Liver (tissue), 9 donors: Measurements from ENCODE around the gene CIB4. TPM values are rescaled to one million over a fixed set of nuclear protein-coding genes. Genes with fewer than 3 reads are reported as not detected.

ENCODE experiments used
- DNase-seq: peaks from one replicate; pipeline ENCODE4 v3.0.0-alpha.2; 2017; ENCODE audit warnings: low spot score
- H3K27ac ChIP-seq, 2 donors: one replicate each; pipeline ENCODE4 v1.7.0; 2013; ENCODE audit warnings: inconsistent platforms in 2 of 2, low read length in 2 of 2, control low read depth in 1 of 2, low read depth in 1 of 2, mild to moderate bottlenecking in 1 of 2
- H3K27me3 ChIP-seq, 4 donors: one replicate each; pipeline versions ENCODE4 v1.6.1 to v1.7.0; 2013; ENCODE audit warnings: low read length in 3 of 4, inconsistent platforms in 1 of 4, mild to moderate bottlenecking in 1 of 4, moderate library complexity in 1 of 4; ENCODE audit not compliant: control insufficient read depth in 4 of 4, insufficient read depth in 4 of 4
- H3K36me3 ChIP-seq, 4 donors: one replicate each; pipeline versions ENCODE4 v1.6.1 to v1.7.0; 2013; ENCODE audit warnings: low read length in 3 of 4, mild to moderate bottlenecking in 3 of 4, low read depth in 1 of 4, moderate library complexity in 1 of 4; ENCODE audit not compliant: control insufficient read depth in 4 of 4, insufficient read depth in 3 of 4
- H3K4me1 ChIP-seq, 4 donors: one replicate each; pipeline versions ENCODE4 v1.6.1 to v1.7.0; 2013; ENCODE audit warnings: low read length in 3 of 4, mild to moderate bottlenecking in 3 of 4, moderate library complexity in 1 of 4; ENCODE audit not compliant: control insufficient read depth in 4 of 4, insufficient read depth in 4 of 4
- H3K4me3 ChIP-seq, 3 donors: one replicate each; pipeline versions ENCODE4 v1.6.1 to v1.7.0; 2013; ENCODE audit warnings: low read length in 3 of 3, control low read depth in 1 of 3, low read depth in 1 of 3, mild to moderate bottlenecking in 1 of 3
- H3K9ac ChIP-seq, 2 donors: one replicate each; pipeline ENCODE4 v1.7.0; 2013; ENCODE audit warnings: low read length in 2 of 2, mild to moderate bottlenecking in 2 of 2, moderate library complexity in 2 of 2, control low read depth in 1 of 2, low read depth in 1 of 2
- H3K9me3 ChIP-seq, 4 donors: one replicate each; pipeline versions ENCODE4 v1.6.1 to v1.7.0; 2013; ENCODE audit warnings: low read length in 3 of 4; ENCODE audit not compliant: control insufficient read depth in 4 of 4
- FOXA1 ChIP-seq: IDR thresholded peaks from 2 replicates; pipeline ENCODE4 v1.6.1; 2016; ENCODE audit warnings: antibody characterized with exemption
- FOXA2 ChIP-seq: IDR thresholded peaks from 2 replicates; pipeline ENCODE4 v1.6.1; 2016; ENCODE audit warnings: antibody characterized with exemption
- GABPA ChIP-seq, 2 donors: IDR thresholded peaks in 1 of 2; conservative IDR thresholded peaks in 1 of 2; 2 replicates each; pipeline ENCODE4 v1.6.1; 2016; ENCODE audit warnings: antibody characterized with exemption in 2 of 2, mild to moderate bottlenecking in 1 of 2, moderate library complexity in 1 of 2
- HNF4A ChIP-seq, 2 donors: conservative IDR thresholded peaks; 2 replicates each; pipeline ENCODE4 v1.6.1; 2016; ENCODE audit warnings: antibody characterized with exemption in 2 of 2, mild to moderate bottlenecking in 2 of 2
- JUND ChIP-seq, 2 donors: IDR thresholded peaks; 2 replicates each; pipeline ENCODE4 v1.6.1; 2016; ENCODE audit warnings: antibody characterized with exemption in 2 of 2
- NR2F2 ChIP-seq: IDR thresholded peaks from 2 replicates; pipeline ENCODE4 v1.6.1; 2016; ENCODE audit warnings: antibody characterized with exemption
- RXRA ChIP-seq, 2 donors: IDR thresholded peaks; 2 replicates each; pipeline ENCODE4 v1.6.1; 2017 to 2018; ENCODE audit warnings: antibody characterized with exemption in 2 of 2, mild to moderate bottlenecking in 1 of 2
- YY1 ChIP-seq: IDR thresholded peaks from 2 replicates; pipeline ENCODE4 v1.6.1; 2016; ENCODE audit warnings: antibody characterized with exemption, mild to moderate bottlenecking
- WGBS: extraction: QIAGEN DNeasy Blood & Tissue Kit; methylation state at CpG from one replicate; pipeline ENCODE4 v1.1.7; 2013; 5-methylcytosine and 5-hydroxymethylcytosine counted together
- polyA plus RNA-seq, 2 donors: library from polyadenylated mRNA; stranded (reverse) in 1 of 2; unstranded in 1 of 2; fragments of 200-250 nt in 1 of 2; fragments of >200 nt in 1 of 2; fragmentation: Nextera tagmentation in 1 of 2; extraction: Ambion mirVana in 1 of 2; gene quantifications; one replicate each; pipeline versions ENCODE4 v1.2.1 to v1.2.3, GENCODE V29; 2013 to 2015
- total RNA-seq, 2 donors: library from RNA; depleted of rRNA; stranded (reverse); fragments of >200 nt; gene quantifications; one replicate each; pipeline ENCODE4 v1.2.3, GENCODE V29; 2014
- TF ChIP-seq, protein P1 (sequence below): IDR thresholded peaks from 2 replicates; pipeline ENCODE4 v1.6.1; 2016; ENCODE audit warnings: antibody characterized with exemption
- TF ChIP-seq, protein P2 (sequence below): IDR thresholded peaks from 2 replicates; pipeline ENCODE4 v1.6.1; 2016; ENCODE audit warnings: antibody characterized with exemption
- TF ChIP-seq, protein P3 (sequence below): IDR thresholded peaks from 2 replicates; pipeline ENCODE4 v1.6.1; 2016; ENCODE audit warnings: antibody characterized with exemption
- TF ChIP-seq, protein P4 (sequence below): fragments of 150-350 bp; IDR thresholded peaks from 2 replicates; pipeline ENCODE4 v1.5.1; 2017; ENCODE audit warnings: improper control_type of control experiment, low read depth, low read length; ENCODE audit not compliant: missing input control
- donor health status: healthy.
- donor health status: healthy.
- donor health status: healthy.
- donor health status: healthy.
- donor health status: healthy.

Gene CIB4
- total and polyA plus RNA-seq, 4 donors: not detected

DNA sequence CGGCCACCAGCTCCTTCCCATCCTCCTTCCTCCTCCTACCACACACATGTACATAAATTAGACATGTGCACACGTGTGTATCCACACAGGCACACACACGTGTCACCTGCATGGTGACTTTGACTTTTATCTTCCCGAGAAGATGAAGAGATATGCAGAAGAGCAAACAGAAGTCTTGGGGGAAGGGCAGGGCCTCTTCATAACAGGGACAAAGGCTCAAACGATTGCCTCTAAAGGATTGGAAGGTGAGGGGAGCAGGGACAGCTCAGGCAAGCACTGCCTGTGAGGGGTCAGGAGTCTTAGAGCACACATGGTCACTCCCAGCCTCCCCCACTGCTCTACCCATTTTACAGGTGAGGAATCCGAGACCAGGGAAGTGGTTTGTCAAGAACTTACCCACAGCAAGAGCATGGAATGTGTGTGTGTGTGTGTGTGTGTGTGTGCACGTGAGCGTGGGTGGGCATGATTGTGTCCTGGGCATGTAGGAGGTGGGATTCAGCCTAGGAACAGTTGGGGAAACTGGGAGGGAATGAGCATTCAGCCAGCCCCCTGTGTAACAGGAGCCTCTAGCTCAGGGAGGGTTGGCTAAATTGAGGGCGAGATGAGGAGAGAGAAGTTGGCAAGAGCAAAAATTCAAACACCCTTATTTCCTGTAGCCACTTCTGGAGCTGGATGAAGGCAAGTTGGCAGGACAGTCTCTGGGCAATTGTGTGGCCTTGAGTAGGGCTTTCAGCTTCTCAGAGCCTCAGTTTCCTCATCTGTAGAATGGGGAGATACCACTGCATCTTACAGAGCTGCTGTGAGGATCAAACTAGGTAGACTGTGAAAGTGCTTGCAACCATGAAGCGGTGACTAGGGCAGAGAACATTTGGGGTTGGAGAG, 24.2 kb downstream of the CIB4 start:
- no peak overlapping the region for H3K27ac ChIP-seq
- no peaks in the 10 kb centered on the region for H3K4me1 ChIP-seq
- H3K4me3 ChIP-seq: no peak overlapping the region
- 76% methylated on average over 10 of the region's 10 CpGs for WGBS
- no peaks in the 10 kb centered on the region for H3K36me3 ChIP-seq
- DNase-seq: peak; percentile 19
- H3K27me3 ChIP-seq: peaks cover 0 to 7% (median 3%) of the 10 kb centered on the region in 4 donors
- no peaks in the 10 kb centered on the region for H3K9me3 ChIP-seq
- H3K9ac ChIP-seq: no peak overlapping the region
- TF ChIP-seq FOXA1: no peak
- no peak for TF ChIP-seq NR2F2
- TF ChIP-seq, protein P1, sequence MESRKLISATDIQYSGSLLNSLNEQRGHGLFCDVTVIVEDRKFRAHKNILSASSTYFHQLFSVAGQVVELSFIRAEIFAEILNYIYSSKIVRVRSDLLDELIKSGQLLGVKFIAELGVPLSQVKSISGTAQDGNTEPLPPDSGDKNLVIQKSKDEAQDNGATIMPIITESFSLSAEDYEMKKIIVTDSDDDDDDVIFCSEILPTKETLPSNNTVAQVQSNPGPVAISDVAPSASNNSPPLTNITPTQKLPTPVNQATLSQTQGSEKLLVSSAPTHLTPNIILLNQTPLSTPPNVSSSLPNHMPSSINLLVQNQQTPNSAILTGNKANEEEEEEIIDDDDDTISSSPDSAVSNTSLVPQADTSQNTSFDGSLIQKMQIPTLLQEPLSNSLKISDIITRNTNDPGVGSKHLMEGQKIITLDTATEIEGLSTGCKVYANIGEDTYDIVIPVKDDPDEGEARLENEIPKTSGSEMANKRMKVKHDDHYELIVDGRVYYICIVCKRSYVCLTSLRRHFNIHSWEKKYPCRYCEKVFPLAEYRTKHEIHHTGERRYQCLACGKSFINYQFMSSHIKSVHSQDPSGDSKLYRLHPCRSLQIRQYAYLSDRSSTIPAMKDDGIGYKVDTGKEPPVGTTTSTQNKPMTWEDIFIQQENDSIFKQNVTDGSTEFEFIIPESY: no peak

DNA sequence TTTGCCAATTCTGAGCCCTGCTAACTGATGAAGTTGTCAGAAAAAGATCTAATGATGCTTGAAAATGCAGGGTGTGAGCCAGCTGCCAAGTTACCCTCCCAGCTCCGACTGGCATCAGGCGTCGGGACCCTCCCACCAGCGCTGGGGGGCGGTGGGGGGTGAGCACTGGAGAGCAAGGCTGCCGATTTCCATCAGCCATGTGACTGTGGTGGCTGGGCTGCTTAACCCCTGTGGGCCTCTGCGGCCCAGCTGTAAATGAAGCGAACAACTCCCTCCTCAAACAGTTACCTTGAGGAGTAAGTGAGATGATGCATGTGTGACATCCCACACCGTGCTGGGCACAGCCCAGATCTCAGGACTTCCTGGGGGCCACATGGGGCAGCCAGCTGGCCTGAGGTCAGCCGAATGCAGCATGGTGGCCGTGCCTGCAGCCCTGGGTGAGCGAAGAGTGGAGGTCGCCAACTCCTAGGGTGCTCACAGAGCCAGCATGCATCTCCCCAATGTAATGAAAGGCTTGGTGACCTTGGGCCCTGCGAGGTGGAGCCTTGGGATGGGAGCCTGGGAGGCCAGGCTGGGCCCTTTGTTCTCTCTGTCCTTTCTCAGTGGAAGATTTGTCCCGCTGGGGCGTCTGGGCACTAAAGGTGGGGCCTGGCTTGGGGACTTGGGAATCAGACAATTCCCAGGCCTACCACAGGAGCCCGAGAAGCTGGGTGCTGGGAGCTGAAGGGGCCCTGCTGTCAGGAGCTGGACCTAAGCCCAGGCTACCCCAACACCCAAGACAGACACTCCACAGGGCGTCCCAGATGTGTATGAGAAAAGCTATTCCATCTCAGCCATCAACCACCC, 25.1 kb downstream of the CIB4 start:
- TF ChIP-seq FOXA2 (no peak), YY1 (no peak), HNF4A (conservative IDR thresholded peaks at IDR 0.05) (no peak), JUND (IDR thresholded peaks at IDR 0.05) (no peak), GABPA (IDR thresholded peaks at IDR 0.05 in 1 of 2, conservative IDR thresholded peaks at IDR 0.05 in 1 of 2) (no peak)
- TF ChIP-seq, protein P2, sequence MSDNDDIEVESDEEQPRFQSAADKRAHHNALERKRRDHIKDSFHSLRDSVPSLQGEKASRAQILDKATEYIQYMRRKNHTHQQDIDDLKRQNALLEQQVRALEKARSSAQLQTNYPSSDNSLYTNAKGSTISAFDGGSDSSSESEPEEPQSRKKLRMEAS: no peak
- TF ChIP-seq, protein P3, sequence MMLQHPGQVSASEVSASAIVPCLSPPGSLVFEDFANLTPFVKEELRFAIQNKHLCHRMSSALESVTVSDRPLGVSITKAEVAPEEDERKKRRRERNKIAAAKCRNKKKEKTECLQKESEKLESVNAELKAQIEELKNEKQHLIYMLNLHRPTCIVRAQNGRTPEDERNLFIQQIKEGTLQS: no peak
- Histone ChIP-seq H3K4me1 (peaks cover 0 to under 1% (median 0%) of the 10 kb centered on the region in 4 donors), H3K9me3 (no peaks in the 10 kb centered on the region), H3K9ac (no peak overlapping the region), H3K27ac (no peak overlapping the region), H3K36me3 (no peaks in the 10 kb centered on the region), H3K4me3 (no peak overlapping the region), H3K27me3 (peaks cover 0 to 7% (median 3%) of the 10 kb centered on the region in 4 donors)
- peak; percentile 21 for DNase-seq
- 77% methylated on average over 18 of the region's 18 CpGs for WGBS

DNA sequence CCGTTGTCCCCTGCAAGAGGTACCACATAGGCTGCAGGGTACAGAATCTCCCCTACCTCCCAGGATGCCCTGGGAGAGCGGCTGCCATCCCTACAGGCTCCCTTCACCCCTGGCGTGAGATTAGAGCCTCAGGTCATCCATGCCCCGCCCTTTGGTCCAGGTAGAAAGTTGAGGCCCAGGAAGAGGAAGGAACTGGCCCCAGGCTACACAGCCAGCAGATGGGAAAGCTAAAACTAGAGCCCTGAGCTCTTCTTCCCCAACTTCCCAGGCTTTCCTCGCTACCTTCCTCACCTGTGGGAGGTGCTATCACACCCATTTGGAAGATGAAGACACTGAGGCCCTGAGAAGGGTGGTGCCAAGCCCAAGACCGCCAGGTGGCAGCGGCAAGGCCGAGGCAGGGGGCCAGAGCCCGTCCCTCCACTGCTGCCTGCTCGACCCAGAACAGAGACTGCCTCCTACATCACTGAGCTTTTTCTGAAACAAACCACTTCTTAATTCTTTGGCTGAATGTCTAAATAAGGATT, 25.8 kb downstream of the CIB4 start:
- Histone ChIP-seq H3K27ac (no peak overlapping the region), H3K36me3 (no peaks in the 10 kb centered on the region), H3K9ac (no peak overlapping the region), H3K4me3 (no peak overlapping the region), H3K27me3 (peaks cover 0 to 7% (median 3%) of the 10 kb centered on the region in 4 donors), H3K9me3 (no peaks in the 10 kb centered on the region), H3K4me1 (peaks cover 0 to 2% (median under 1%) of the 10 kb centered on the region in 4 donors)
- TF ChIP-seq, protein P4, sequence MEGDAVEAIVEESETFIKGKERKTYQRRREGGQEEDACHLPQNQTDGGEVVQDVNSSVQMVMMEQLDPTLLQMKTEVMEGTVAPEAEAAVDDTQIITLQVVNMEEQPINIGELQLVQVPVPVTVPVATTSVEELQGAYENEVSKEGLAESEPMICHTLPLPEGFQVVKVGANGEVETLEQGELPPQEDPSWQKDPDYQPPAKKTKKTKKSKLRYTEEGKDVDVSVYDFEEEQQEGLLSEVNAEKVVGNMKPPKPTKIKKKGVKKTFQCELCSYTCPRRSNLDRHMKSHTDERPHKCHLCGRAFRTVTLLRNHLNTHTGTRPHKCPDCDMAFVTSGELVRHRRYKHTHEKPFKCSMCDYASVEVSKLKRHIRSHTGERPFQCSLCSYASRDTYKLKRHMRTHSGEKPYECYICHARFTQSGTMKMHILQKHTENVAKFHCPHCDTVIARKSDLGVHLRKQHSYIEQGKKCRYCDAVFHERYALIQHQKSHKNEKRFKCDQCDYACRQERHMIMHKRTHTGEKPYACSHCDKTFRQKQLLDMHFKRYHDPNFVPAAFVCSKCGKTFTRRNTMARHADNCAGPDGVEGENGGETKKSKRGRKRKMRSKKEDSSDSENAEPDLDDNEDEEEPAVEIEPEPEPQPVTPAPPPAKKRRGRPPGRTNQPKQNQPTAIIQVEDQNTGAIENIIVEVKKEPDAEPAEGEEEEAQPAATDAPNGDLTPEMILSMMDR: no peak
- TF ChIP-seq FOXA1 (no peak), HNF4A (conservative IDR thresholded peaks at IDR 0.05) (no peak), RXRA (IDR thresholded peaks at IDR 0.05) (no peak), GABPA (IDR thresholded peaks at IDR 0.05 in 1 of 2, conservative IDR thresholded peaks at IDR 0.05 in 1 of 2) (no peak)
- DNase-seq: no peak
- 73% methylated on average over 10 of the region's 10 CpGs for WGBS
